Esophagus muscularis mucosa (tissue), 3 donors: ENCODE results near the gene SLC4A4.

Source experiments
- POLR2A ChIP-seq: fragments of 450-650 bp; IDR thresholded peaks from one replicate; pipeline ENCODE4 v1.6.1; 2017; ENCODE audit warnings: antibody characterized with exemption, moderate library complexity, mild to moderate bottlenecking, low read depth
- TF ChIP-seq, protein P1 (sequence below), 3 experiments: fragments of 200-600 bp in 2 of 3; fragments of 450-650 bp in 1 of 3; sonication (generic) in 2 of 3; IDR thresholded peaks; one replicate each; pipeline ENCODE4 v1.5.1; 2017 to 2019; ENCODE audit warnings: antibody characterized with exemption in 3 of 3, mild to moderate bottlenecking in 2 of 3, moderate library complexity in 1 of 3

DNA sequence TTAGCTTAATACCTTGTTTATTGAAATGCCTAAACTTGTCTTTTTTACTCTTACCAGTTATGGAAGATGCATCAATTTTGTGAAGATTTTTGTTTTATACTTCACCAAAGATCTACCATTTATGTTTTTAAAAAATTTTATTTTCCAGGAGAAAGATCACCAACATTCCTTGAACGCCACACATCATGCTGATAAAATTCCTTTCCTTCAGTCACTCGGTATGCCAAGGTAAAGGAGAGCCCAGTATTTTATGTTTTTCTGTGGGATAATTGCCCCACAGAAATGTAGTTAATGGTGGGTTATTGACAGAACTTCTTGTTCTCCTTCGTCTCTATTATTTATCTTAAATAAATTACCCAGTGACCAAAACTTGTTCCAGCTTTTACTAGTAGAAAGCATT is 228.0 kb downstream of the SLC4A4 start:
- no peak for TF ChIP-seq POLR2A
- TF ChIP-seq, protein P1, sequence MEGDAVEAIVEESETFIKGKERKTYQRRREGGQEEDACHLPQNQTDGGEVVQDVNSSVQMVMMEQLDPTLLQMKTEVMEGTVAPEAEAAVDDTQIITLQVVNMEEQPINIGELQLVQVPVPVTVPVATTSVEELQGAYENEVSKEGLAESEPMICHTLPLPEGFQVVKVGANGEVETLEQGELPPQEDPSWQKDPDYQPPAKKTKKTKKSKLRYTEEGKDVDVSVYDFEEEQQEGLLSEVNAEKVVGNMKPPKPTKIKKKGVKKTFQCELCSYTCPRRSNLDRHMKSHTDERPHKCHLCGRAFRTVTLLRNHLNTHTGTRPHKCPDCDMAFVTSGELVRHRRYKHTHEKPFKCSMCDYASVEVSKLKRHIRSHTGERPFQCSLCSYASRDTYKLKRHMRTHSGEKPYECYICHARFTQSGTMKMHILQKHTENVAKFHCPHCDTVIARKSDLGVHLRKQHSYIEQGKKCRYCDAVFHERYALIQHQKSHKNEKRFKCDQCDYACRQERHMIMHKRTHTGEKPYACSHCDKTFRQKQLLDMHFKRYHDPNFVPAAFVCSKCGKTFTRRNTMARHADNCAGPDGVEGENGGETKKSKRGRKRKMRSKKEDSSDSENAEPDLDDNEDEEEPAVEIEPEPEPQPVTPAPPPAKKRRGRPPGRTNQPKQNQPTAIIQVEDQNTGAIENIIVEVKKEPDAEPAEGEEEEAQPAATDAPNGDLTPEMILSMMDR (IDR thresholded peaks at IDR 0.05), result no peak
